Calu3 (cell line): ENCODE results near the gene LAMTOR5. TPM values are rescaled to one million over a fixed set of nuclear protein-coding genes. Genes with fewer than 3 reads are reported as not detected.

Experiments used
- BruUV-seq: library from RNA; stranded (reverse); fragments of 400-500 nt; replicated peaks from 2 replicates; lab custom pipeline; 2021; lab: Mats Ljungman, UMichigan
- CTCF ChIA-PET: fragments of 300-600 bp; sonication (Branson Sonifier 250); formaldehyde crosslinking; loops from one replicate; lab custom pipeline; 2022; ENCODE audit warnings: antibody characterized with exemption; lab: Charles Lee
- DNase-seq: peaks from one replicate; pipeline ENCODE4 v3.0.0; 2022
- H3K27ac Mint-ChIP-seq: one replicate; pipeline ENCODE4 v1.8.0; 2022; ENCODE audit warnings: mixed read lengths; ENCODE audit not compliant: unreplicated experiment
- H3K27me3 Mint-ChIP-seq: one replicate; pipeline ENCODE4 v1.8.0; 2022; ENCODE audit warnings: mixed read lengths; ENCODE audit not compliant: unreplicated experiment
- H3K36me3 Mint-ChIP-seq: one replicate; pipeline ENCODE4 v1.8.0; 2022; ENCODE audit warnings: mild to moderate bottlenecking, moderate library complexity, mixed read lengths; ENCODE audit not compliant: insufficient read depth, unreplicated experiment
- H3K4me1 Mint-ChIP-seq: one replicate; pipeline ENCODE4 v1.8.0; 2022; ENCODE audit warnings: mild to moderate bottlenecking, low read depth, mixed read lengths; ENCODE audit not compliant: unreplicated experiment
- H3K4me3 Mint-ChIP-seq: one replicate; pipeline ENCODE4 v1.8.0; 2022; ENCODE audit warnings: mild to moderate bottlenecking, low read depth, moderate library complexity, mixed read lengths; ENCODE audit not compliant: unreplicated experiment
- H3K9me3 Mint-ChIP-seq: one replicate; pipeline ENCODE4 v1.8.0; 2022; ENCODE audit warnings: low read depth, mixed read lengths; ENCODE audit not compliant: unreplicated experiment
- CTCF ChIP-seq: fragments of 200-600 bp; IDR thresholded peaks from one replicate; pipeline ENCODE4 v1.8.0; 2022; ENCODE audit warnings: antibody characterized with exemption; ENCODE audit not compliant: unreplicated experiment
- intact Hi-C: fragments of 100-400 bp; cut with micrococcal nuclease; formaldehyde crosslinking; loops from one replicate; pipeline ENCODE4 v1.10.0; 2022; ENCODE audit not compliant: unreplicated experiment
- total RNA-seq: library from RNA; stranded (reverse); gene quantifications from 2 replicates; pipeline ENCODE4 v1.2.3, GENCODE V29; 2022

Gene LAMTOR5
- total RNA-seq, 1 experiment from 2014 or later, result 87.4 TPM

GRCh38 chr1:110390096-110390495 is 17.4 kb downstream of the LAMTOR5 start:
- Mint-ChIP-seq H3K9me3 (no peaks in the 10 kb centered on the region), H3K4me3 (no peak overlapping the region), H3K27me3 (no peaks in the 10 kb centered on the region), H3K27ac (no peak overlapping the region), H3K36me3 (peaks cover 15% of the 10 kb centered on the region), H3K4me1 (peaks cover 20% of the 10 kb centered on the region)
- BruUV-seq, result no TSS peak
- TF ChIP-seq CTCF, result no peak
- DNase-seq, result no peak
- intact Hi-C loops, result loop anchor here (5.0 kb wide), 1 partner anchor 53 kb away; the partner anchor contains the start of gene RBM15
- CTCF ChIA-PET, result no interaction called here

- no TSS peak for BruUV-seq
- no peak for DNase-seq
- TF ChIP-seq CTCF, result no peak
- Mint-ChIP-seq H3K27me3 (no peaks in the 10 kb centered on the region), H3K36me3 (peaks cover 5% of the 10 kb centered on the region), H3K9me3 (no peaks in the 10 kb centered on the region), H3K4me3 (no peak overlapping the region), H3K4me1 (no peaks in the 10 kb centered on the region), H3K27ac (no peak overlapping the region)
- CTCF ChIA-PET, result no interaction called here
- intact Hi-C loops, result no loop called here
Observed at GRCh38 chr1:110387048-110387754, 20.3 kb downstream of the LAMTOR5 start.

- H3K27ac Mint-ChIP-seq, result no peak overlapping the region
- H3K27me3 Mint-ChIP-seq, result no peaks in the 10 kb centered on the region
- BruUV-seq, result no TSS peak
- H3K4me3 Mint-ChIP-seq, result no peak overlapping the region
- DNase-seq, result no peak
- intact Hi-C loops, result no loop called here
- H3K36me3 Mint-ChIP-seq, result peaks cover 8% of the 10 kb centered on the region
- CTCF ChIA-PET, result no interaction called here
- no peaks in the 10 kb centered on the region for H3K9me3 Mint-ChIP-seq
- no peak for TF ChIP-seq CTCF
- no peaks in the 10 kb centered on the region for H3K4me1 Mint-ChIP-seq
Observed at GRCh38 chr1:110385369-110385768, 22.1 kb downstream of the LAMTOR5 start.

GRCh38 chr1:110384581-110385321 is 22.7 kb downstream of the LAMTOR5 start:
- no peak for DNase-seq
- intact Hi-C loops, result no loop called here
- CTCF ChIA-PET, result interaction anchor here (1.5 kb wide), 1 partner anchor 46 kb away, joined by 9 read pairs; the partner anchor contains the start of gene RBM15

More at GRCh38 chr1:110384581-110385321, 22.7 kb downstream of the LAMTOR5 start:
- Mint-ChIP-seq H3K4me3 (no peak overlapping the region), H3K9me3 (no peaks in the 10 kb centered on the region), H3K27ac (no peak overlapping the region), H3K4me1 (no peaks in the 10 kb centered on the region), H3K27me3 (no peaks in the 10 kb centered on the region), H3K36me3 (peaks cover 10% of the 10 kb centered on the region)
- BruUV-seq, result no TSS peak
- TF ChIP-seq CTCF, result no peak
